ENCODE data around the gene PAEP. TPM values are rescaled to one million over a fixed set of nuclear protein-coding genes. Genes with fewer than 3 reads are reported as not detected.
A peak's percentile ranks its signal among the peaks of the same experiment; 100 is the strongest.

Gene PAEP
- total RNA-seq, 1 donor from 2014 or later: not detected

DNA sequence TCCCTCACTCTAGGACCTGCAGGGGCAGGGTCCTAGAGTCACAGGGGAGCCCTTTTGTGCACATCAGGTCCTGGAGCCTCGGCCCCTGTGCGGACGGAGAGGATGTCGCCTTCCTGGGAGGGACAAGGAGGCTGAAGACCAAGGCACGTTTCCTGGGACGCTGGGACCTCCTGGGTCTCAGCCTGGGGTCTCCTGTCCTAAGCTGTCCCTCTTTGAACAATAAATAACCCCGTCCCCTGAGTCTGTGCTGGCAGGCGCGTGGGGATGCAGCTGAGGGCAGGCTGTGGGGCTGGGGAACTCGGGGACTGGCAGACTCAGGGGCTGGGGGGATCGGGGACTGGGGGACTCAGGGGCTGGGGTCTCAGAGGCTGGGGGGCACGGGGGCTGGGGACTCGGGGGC lies 31.1 kb downstream of the PAEP start:
- no peak for DNase-seq (ENCODE audit: low spot score)

GRCh38 chr9:135596211-135596610 lies 34.7 kb downstream of the PAEP start:
- no peak for DNase-seq (ENCODE audit: low spot score)

DNA sequence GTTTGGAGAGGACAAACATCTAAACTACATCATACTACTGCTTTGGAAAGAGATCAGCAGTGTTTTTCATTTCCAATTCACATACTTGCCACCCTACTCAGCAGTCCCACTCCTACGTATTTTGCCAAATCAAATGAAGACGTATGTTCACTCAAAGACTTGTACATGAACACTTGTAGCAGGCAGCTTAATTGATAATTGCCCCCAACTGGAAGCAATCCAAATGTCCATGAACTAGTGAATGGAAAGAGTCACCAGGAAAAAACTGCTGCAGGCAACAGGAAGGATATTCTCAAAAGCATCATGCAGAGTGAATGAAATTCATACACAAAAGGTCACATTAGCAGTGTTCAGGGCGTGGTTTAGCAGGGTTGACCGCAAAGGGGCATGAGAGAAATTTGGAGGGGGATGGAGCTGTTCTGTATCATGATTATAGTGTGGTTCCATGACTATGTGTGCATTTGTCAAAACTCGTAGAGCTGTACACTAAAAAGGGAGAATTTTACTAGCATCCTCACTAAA lies 38.8 kb downstream of the PAEP start:
- no peak for DNase-seq (ENCODE audit: low spot score)

GRCh38 chr9:135601988-135602387 lies 40.4 kb downstream of the PAEP start:
- no peak for DNase-seq (ENCODE audit: low spot score)

DNA sequence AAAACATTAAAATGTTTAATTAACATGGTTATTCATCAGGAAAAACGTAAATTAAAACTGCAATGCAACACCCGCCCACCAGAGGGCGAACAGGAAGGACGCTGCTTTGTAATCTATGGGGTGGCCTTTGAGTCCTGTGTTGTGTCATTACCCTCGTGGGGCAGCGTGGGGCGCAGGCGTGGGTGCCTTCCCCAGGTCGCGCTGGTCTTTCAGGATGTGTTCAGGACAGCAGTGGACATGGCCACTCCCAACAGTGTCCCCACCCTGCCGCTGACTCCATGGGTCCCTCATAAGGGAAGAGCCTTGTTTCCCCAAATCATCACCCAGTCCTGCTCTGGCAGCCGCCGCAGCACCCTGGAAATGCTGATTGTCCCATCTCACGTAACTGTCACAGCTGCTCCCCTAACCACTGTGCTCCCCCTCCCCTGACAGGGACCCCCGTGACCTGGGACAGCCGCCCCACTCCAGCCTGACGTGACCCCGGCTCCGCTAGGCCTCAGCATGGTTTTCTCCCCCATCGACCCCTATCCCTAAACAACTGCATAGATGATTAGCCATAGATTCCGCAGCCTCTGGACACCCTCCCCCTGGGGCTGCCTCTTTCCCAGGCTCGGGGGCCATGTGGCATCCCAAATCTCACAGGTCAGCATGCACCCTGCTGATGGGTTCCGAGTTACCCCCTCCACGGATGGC lies 41.4 kb downstream of the PAEP start:
- peak; percentile 42 for DNase-seq (ENCODE audit: low spot score)

DNA sequence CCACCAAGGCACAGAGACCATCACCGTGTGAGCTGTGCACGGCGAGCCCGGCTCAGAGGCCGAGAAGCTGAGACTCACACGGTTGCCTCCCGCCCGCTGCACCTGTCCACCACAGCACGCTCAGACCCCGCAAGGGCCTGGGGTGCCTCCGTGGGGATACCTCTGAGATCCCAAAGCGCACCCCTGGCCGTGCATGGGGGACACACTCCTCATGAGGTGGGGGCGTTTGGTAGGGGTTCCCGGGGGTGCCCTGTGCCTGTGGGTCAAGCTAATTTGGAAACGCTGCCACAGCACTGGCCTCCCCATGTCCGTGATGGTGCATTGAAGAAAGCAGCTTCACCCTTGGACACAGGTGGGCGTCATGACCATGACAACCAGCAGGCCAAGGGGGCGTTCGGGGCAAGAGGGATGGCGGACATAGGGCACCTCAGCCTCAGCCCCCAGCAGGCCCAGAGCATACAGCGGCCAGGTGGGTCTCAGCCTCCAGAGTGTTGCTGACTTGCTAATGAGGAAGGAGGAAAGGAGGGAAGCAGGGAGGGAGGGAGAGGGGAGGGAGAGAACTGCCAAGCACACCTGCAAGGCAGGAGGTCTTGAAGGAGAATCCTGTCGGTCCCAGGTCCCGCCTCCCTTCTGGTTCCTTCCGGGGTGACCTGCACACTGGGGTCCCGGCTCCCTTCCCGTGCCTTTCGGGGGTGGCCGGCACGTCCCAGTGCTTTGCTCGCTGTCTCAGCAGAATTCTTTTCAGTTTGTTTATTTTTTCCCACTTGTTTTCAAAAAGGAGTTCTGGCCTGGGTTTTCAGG lies 43.1 kb downstream of the PAEP start:
- peak; percentile 34 for DNase-seq (ENCODE audit: low spot score)

GRCh38 chr9:135605238-135605781 lies 43.8 kb downstream of the PAEP start:
- DNase-seq (ENCODE audit: low spot score): no peak

GRCh38 chr9:135606885-135607259 lies 45.3 kb downstream of the PAEP start:
- DNase-seq (ENCODE audit: low spot score): no peak

DNA sequence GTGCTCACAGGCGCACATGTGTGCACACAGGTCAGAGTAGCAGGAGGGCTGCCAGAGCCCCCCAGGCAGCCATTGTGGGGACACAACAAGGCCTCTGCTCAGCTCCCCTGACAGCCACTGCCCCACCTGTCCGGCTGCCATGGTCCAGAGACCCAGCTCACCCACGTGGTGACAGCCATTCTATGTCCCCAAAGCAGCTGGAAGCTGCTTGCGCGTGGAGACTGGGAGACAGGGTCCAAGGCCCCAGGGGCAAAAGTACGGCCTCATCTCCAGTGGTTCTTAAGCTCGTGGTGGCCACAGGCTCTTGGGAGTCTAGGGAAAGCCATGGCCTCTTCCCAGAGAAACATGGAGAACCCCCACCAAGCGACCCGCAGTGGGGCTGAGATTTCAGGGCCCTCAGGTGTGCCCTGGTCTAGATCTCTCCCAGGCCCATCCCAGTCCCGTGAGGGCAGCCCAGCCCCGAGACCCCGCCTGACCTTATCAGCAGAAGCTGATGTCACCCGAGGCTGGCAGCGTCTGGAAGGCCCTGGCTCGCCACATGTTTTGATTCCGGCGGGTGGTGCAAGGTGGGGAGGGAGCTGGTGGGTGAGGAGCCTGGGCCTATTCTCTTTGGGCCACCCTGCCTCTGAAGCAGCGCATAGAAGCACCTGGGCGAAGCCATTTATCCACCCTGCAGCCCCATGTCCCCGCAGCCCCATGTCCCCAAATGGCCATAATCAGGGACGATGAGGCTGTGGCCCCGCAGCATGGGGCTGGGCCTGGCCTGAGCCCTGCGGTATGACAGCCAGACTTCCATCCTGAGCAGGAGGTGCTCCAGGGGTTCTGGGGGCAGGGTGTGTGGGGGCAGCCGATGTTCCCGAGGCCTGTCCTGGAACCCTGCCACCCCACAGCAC lies 46.1 kb downstream of the PAEP start:
- no peak for DNase-seq (ENCODE audit: low spot score)

- no peak for DNase-seq (ENCODE audit: low spot score)
Measured at GRCh38 chr9:135608294-135608998, 46.9 kb downstream of the PAEP start.

- DNase-seq (ENCODE audit: low spot score): no peak
Measured at GRCh38 chr9:135608999-135609317, 47.4 kb downstream of the PAEP start.

GRCh38 chr9:135609366-135609955 lies 47.9 kb downstream of the PAEP start:
- DNase-seq (ENCODE audit: low spot score): no peak

- DNase-seq (ENCODE audit: low spot score): no peak
Measured at GRCh38 chr9:135610290-135611141, 49.0 kb downstream of the PAEP start.

- DNase-seq (ENCODE audit: low spot score): no peak
Measured at GRCh38 chr9:135611142-135611874, 49.8 kb downstream of the PAEP start.

DNA sequence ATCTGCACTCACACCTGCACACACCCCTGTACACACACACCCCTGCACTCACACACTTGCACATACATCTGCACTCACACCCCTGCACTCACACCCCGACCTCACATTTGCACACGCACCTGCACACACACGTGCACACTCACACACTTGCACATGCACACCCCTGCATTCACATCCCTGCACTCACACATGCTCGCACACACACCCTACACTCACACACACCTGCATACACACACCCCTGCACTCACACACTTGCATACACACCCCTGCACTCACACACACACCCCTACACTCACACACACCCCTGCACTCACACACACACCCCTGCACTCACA lies 50.3 kb downstream of the PAEP start:
- DNase-seq (ENCODE audit: low spot score): no peak

DNA sequence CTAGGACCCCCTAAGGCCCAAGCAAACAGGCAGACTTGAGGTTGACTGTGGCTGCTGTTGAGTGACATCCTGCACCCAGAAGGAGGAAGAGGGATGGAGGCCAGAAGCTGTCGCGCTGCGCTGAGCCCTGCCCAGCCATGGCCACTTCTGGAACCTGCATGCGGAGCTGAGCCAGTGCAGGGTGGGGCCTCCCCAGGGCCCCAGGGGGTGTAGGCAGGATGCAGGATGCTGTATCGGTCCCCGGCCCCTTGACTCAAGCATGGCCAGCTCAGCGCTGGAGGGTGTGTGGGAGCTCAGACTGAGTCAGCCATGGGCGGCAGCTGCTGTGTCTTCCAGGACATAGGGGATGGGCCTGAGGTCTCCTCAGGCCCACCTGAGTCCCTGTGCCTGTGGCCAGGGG lies 50.9 kb downstream of the PAEP start:
- no peak for DNase-seq (ENCODE audit: low spot score)

GRCh38 chr9:135612981-135613910 lies 51.7 kb downstream of the PAEP start:
- no peak for DNase-seq (ENCODE audit: low spot score)

Measured in ureter (tissue), 1 donor.